ENCODE measurements around the gene FAM204A.

DNA sequence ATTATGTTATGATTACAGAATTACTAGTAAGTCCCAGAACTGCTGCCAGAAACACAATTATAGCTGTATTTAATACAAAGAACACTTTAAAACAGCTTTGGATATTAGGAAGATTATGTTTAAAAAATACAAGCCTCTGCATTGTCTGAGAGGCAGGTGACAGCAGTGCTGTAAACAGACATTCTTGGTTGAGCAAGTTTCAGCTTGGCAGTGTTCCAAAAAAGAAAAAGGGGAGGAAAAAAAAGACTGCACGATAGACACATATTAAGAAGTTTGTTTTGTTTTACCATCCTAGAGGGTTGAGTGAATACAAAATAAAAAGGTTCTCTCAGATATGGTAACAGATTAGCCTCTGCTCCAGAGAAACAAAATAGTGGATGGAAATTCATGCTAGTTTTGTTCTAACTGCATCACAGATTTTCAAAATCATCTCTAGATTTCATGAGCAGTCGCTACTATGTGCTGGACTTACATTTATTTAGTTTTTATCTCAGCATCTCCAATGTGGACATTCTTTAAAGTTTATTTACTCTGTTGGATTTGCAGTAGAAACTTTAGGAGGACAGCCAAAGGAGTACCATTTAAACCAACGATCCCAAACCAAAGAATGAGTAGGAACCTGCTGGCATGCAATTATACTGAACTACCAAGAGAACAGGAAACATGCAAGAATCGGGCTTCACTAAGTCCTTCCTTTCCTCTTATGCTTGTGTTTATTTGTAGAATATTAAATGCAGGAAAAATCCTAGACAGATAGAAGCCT is 9.0 kb downstream of the FAM204A start:
- TF ChIP-seq, protein P1, sequence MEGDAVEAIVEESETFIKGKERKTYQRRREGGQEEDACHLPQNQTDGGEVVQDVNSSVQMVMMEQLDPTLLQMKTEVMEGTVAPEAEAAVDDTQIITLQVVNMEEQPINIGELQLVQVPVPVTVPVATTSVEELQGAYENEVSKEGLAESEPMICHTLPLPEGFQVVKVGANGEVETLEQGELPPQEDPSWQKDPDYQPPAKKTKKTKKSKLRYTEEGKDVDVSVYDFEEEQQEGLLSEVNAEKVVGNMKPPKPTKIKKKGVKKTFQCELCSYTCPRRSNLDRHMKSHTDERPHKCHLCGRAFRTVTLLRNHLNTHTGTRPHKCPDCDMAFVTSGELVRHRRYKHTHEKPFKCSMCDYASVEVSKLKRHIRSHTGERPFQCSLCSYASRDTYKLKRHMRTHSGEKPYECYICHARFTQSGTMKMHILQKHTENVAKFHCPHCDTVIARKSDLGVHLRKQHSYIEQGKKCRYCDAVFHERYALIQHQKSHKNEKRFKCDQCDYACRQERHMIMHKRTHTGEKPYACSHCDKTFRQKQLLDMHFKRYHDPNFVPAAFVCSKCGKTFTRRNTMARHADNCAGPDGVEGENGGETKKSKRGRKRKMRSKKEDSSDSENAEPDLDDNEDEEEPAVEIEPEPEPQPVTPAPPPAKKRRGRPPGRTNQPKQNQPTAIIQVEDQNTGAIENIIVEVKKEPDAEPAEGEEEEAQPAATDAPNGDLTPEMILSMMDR (conservative IDR thresholded peaks at IDR 0.05) = no peak
- no peak for TF ChIP-seq EZH2 (IDR thresholded peaks at IDR 0.05; ENCODE audit: low read depth)
